ENCODE measurements around the gene CNST. TPM values are rescaled to one million over a fixed set of nuclear protein-coding genes. Genes with fewer than 3 reads are reported as not detected.

The CNST gene
- total and polyA plus RNA-seq, 9 of the 15 experiments (the other 6 are each of a cell fraction or from before 2014, with no cell fraction given), result 17.0 to 55.3 (median 30.8) TPM

GRCh38 chr1:246583056-246583440, 16.8 kb downstream of the CNST start:
- peaks cover 98% of the 10 kb centered on the region for H3K79me2 ChIP-seq (ENCODE audit: control insufficient read depth, insufficient read depth, low read length)
- ATAC-seq (no peak), DNase-seq (ENCODE audit: extremely low read depth in 1 of 4, low spot score in 3 of 4) (no peak), FAIRE-seq (no peak)
- WGBS (ENCODE audit: insufficient coverage, low coverage, missing lambda C conversion rate), result 38% methylated on average over 2 of the region's 2 CpGs
- no TSS peak for BruUV-seq (replicated peaks)
- no peaks in the 10 kb centered on the region for H3K9me3 ChIP-seq (replicated peaks; ENCODE audit: control insufficient read depth, insufficient read depth, low read depth, low read length)
- ChIA-PET CTCF (ENCODE audit: low intra/inter-chr PET ratio) (no interaction called here), POLR2A (interaction anchor here (0.6 to 5.7 kb wide), 6 partner anchors 11 to 67 kb away, joined by 3 to 26 read pairs (median 3); partner anchors contain the start of genes CNST and TFB2M)
- in situ Hi-C loops (cut with MboI), result no loop called here
- H3K4me3 ChIP-seq, result peak overlapping the region; percentile 15
- peak overlapping the region; percentile 48 to 89 for H3K9ac ChIP-seq (ENCODE audit: insufficient read depth in 1 of 2, low read depth in 2 of 2, low read length in 2 of 2)
- H3K4me2 ChIP-seq (ENCODE audit: insufficient read depth, low read length), result peak overlapping the region; percentile 79
- peaks cover 44% of the 10 kb centered on the region for H3K36me3 ChIP-seq (ENCODE audit: control insufficient read depth, insufficient read depth, low read length)
- peaks cover 31 to 58% of the 10 kb centered on the region in 2 experiments for H3K4me1 ChIP-seq (replicated peaks in 1 of 2; ENCODE audit: control insufficient read depth in 2 of 2, insufficient read depth in 2 of 2, low read length in 2 of 2)
- no peak overlapping the region; the same call in 1 of the 2 replicates for H2AFZ ChIP-seq (ENCODE audit: low read depth, low read length)
- no peaks in the 10 kb centered on the region for H4K20me1 ChIP-seq (replicated peaks; ENCODE audit: control insufficient read depth, insufficient read depth, low read length)
- no peaks in the 10 kb centered on the region for H3K27me3 ChIP-seq (ENCODE audit: control insufficient read depth in 2 of 2, insufficient read depth in 2 of 2, low read length in 2 of 2)
- intact Hi-C loops (cut with micrococcal nuclease), result loop anchor here (2.0 kb wide), 1 partner anchor 16 kb away; the partner anchor contains the start of genes CNST and TFB2M
- no peaks in the 10 kb centered on the region for H3K9me1 ChIP-seq (ENCODE audit: control insufficient read depth, insufficient read depth, low read length)
- peak overlapping the region; percentile 89 for H3K27ac ChIP-seq (ENCODE audit: extremely low read depth, low read depth, low read length)
- no peak for TF ChIP-seq MBD2 (IDR thresholded peaks at IDR 0.05; ENCODE audit: borderline replicate concordance, low read depth)
- 0 out of 2 replicates have a peak, but pooled peaks have one; percentile 25 for TF ChIP-seq DNMT1 (IDR thresholded peaks at IDR 0.05)
- TF ChIP-seq HDAC1 (IDR thresholded peaks at IDR 0.05), result peak in 1 of 2 experiments; percentile 25; a peak in 1 of 4 replicates
- TF ChIP-seq ZBTB2 (IDR thresholded peaks at IDR 0.05), result no peak
- TF ChIP-seq BRF1 (IDR thresholded peaks at IDR 0.05; ENCODE audit: borderline replicate concordance, extremely low read depth, insufficient read length), result no peak
- TF ChIP-seq COPS2 (conservative IDR thresholded peaks at IDR 0.05), result no peak
- 0 out of 2 replicates have a peak, but pooled peaks have one; percentile 2 for TF ChIP-seq FOXJ2 (tag; IDR thresholded peaks at IDR 0.05)
- 0 out of 2 replicates have a peak, but pooled peaks have one; percentile 1 for TF ChIP-seq SMARCA5 (IDR thresholded peaks at IDR 0.05)
- peak in 1 of 2 experiments; percentile 51; a peak in 2 of 4 replicates for TF ChIP-seq FOXA3 (CRISPR knock-in tag; conservative IDR thresholded peaks at IDR 0.05 in 1 of 2, IDR thresholded peaks at IDR 0.05 in 1 of 2)
- peak; percentile 45; the same call in 1 of the 2 replicates for TF ChIP-seq ZBTB40 (IDR thresholded peaks at IDR 0.05)
- TF ChIP-seq ZBTB40 (CRISPR knock-in tag; IDR thresholded peaks at IDR 0.05), result no peak
- 0 out of 2 replicates have a peak, but pooled peaks have one; percentile 14 for TF ChIP-seq ZNF766 (CRISPR knock-in tag; conservative IDR thresholded peaks at IDR 0.05)
- TF ChIP-seq ZSCAN29 (IDR thresholded peaks at IDR 0.05), result peak; percentile 37; the same call in 1 of the 2 replicates

Data from K562 (cell line).